GM21526 (cell line): Measurements from ENCODE around the gene ELOVL5.
"Not testable (repeated sequence)": the region's sequence is repeated elsewhere in the genome, so short reads cannot be mapped to it uniquely, and the experiment has no call there.

Source experiments
- ATAC-seq: cut with Tn5 transposase; IDR thresholded peaks from one replicate; pipeline ENCODE4 v1.9.1; 2021; ENCODE audit warnings: moderate library complexity; ENCODE audit not compliant: unreplicated experiment, low FRiP score

Gene ELOVL5, protein sequence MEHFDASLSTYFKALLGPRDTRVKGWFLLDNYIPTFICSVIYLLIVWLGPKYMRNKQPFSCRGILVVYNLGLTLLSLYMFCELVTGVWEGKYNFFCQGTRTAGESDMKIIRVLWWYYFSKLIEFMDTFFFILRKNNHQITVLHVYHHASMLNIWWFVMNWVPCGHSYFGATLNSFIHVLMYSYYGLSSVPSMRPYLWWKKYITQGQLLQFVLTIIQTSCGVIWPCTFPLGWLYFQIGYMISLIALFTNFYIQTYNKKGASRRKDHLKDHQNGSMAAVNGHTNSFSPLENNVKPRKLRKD

DNA sequence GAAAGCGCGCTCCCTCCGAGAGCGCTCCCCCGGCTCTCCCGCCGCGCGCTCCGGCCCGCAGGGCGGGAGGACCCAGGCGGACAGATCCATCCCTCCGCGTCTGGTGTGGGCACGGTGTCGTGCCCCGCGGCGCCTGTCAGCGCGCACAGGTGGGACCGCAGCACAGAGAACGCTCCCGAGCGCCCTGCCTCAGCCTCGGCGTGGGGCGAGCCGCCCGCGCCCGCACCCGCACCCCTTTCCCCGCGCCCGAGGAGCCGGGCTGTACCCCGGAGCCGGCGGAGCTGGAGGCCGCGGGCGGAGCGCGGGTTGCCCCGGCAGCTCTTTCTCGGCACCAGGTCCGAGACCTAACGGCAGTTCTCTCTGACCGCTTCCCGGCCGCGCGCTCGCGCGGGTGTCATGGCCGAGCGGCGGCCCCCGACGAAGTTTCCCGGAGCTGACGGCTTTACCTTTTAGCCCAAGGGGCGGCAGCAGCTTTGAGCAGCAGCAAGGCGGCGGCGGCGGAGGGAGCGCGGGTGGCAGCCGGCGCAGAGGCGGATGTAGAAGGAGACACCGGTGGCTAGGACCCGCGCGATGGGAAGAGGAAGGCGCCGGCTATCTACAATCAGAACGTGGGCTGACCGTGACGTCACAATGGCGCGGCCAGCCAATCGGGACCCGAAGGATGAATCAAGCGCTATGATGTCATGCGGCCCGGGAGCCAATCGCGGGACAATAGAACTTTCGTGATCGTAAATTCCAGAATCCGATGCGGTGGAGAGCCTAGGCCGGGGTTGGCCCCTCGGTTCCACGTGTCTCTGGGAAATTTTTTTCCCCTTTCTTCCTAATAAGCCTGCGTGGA is at the start of gene ELOVL5:
ELOVL5 (minus strand) TSS at position 580 of the 838 bp plus-strand sequence. CDS start 53,251 bp downstream, outside the sequence.
- ATAC-seq: peak; percentile 79

DNA sequence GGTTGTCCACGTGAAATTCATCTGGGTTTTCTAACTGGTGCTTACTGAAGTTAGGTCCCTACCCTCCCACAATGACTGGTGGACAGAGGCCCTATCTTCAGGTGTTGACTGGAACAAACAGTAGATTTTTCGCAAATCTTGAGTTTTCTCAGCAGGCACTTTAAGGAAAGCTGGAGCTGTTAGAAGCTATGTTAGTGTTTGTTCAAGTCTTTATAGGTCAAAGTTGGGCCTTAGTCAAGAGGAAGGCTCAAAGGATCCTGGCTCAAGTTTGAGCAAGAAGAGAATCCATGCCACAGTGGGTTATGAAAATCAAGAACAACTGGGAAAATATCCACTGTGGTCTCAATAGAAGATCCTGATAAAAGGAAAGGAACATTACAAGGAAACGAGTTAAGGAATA is 48.5 kb upstream of the ELOVL5 start:
- ATAC-seq: no peak

DNA sequence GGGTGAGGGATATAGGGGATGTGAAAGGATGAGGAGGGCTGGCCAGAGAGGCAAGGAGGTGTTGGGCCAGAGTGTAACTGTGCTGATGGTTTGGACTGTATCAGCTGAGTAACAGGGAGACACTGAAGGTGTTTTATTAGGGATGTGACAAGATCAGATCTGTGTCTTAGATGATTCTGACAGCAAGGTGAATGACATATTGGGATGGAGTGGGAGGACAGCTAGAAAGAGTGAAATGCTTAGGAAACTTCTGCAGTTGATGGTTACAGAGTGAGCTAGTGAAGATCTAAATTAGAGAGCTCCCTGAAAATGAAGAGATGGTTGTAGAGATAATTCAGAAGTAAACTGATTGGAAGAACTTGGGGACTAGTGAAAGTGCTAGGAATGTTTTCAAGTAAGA is 47.2 kb upstream of the ELOVL5 start:
- ATAC-seq: no peak

DNA sequence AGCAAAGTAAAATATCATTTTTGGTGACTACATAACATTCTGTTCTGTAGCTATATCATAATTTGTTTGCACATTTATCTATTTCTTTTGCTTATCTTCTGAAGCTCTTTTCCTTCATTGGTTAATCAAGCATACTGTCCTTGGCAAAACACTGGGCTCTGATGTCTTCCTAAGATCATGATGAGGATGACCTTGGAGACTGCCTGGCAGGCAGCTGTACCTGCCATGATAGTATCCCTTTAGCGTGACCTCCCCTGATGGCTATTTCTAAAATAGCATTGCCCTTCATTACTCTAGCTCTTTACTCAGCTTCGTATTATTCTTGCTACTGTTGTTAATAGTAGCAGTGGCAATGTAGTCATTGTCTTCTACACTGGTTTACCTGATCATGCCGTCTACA is 46.0 kb upstream of the ELOVL5 start:
- no peak for ATAC-seq

DNA sequence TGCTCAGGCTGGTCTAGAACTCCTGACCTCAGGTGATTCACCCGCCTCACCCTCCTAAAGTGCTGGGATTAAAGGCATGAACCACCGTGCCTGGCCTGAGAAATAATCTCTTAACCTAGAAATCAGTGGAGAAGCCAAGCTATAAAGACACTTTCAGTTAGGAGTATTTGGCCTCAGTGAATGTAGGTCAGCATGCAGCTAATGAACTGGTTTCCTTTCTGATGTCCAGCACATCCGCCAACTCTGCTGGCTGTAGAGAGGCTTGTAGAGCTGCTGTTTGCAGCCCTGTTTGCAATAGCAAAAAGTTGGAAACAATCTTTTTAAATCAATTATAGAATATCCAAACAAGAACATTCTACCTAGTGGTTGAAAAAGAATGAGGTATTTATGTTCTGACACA is 42.4 kb upstream of the ELOVL5 start:
- ATAC-seq: no peak

DNA sequence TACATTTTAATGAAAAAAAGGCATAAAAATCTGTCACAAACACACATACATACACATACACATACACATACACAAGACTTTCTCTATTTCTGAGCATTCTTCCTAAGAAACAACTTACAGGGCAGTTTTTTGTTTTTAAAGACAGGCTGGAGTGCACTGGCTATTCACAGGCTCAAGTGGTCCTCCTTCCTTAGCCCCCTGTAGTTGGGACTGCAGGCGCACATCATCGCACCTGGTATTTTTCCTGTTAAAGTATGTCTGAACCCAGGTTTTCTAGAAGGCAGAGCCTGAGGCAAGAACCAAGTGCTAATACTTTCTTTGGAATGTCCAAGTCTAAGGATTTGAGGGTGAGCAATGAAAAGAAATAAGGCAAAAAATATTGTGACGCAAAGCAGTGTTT is 41.3 kb upstream of the ELOVL5 start:
- ATAC-seq: no peak

DNA sequence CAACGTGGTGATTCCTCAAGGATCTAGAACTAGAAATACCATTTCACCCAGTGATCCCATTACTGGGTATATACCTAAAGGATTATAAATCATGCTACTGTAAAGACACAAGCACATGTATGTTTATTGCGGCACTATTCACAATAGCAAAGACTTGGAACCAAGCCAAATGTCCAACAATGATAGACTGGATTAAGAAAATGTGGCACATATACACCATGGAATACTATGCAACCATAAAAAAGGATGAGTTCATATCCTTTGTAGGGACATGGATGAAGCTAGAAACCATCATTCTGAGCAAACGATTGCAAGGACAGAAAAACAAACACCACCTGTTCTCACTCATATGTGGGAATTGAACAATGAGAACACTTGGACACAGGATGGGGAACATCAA is 39.9 kb upstream of the ELOVL5 start:
- not testable (repeated sequence) for ATAC-seq

DNA sequence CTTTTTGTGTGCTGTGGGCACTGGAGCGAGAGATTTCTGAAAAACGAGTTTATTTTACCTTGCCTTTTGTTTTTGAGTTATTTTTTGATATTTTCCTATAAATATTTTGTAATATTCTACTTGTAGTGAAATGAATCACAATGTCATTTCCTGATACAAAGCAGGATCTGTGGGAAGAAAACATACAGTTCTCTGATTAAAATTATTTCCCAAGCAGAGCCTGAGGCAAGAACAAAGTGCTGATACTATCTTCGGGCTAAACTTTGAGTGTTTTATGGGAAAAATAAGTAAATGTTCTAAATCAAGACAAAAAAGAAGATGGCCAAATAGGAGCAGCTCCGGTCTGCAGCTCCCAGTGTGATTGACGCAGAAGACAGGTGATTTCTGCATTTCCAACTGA is 33.7 kb upstream of the ELOVL5 start:
- no peak for ATAC-seq

DNA sequence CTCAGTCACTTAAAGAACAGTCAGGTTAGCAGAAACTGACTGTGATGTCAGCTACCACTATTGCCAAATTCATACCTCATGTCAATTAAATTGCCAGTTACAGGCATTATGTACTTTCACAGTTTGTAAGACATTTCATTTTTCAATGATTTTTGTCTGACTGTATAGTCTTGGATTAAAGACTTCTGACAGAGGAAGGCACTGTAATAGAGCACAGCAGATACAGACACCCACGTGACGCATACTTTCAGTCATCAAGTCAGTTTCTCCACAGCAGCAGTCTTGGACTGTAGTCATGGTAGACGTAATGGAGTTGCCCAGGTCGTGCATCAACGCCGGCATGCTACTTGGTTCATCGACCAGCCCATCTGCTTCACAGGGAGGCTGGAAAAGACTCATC is 29.5 kb upstream of the ELOVL5 start:
- no peak for ATAC-seq

DNA sequence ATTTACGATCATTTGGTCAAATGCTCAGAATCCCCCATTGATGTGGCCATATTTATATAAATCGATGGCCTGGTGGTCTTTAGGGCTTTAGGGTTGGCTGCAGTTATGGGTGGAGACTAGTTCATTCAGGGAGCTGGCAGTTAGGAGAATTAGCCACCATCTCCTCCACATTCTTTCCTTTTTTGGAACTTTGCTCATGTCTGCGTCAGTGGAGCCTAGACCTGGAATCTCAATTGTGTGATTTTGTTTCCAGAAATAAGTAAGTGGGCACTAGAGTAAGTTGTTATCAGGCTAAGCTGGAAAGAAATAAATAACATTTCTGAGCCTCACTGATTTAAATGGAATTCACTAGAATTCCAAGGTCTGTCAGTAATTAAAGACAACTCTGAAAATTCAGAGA is 29.0 kb upstream of the ELOVL5 start:
- no peak for ATAC-seq

DNA sequence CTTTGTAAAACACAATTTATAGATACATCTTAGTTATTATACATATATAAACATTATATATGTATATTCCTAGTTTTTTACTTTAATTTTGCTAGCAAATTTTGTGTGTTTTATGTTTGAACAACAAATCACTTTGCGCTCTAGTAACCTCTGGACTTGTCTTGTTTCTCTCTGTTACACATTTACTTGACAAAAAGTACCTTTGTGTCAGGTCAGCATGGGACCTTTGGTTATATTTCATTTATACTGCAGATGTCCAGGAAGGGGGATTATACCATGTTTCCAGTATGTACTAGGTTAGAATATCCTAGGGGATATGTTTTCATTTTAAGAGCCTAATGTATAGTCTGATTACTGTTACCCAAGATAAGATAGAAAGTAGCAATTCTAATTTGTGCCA is 28.5 kb upstream of the ELOVL5 start:
- ATAC-seq: no peak

DNA sequence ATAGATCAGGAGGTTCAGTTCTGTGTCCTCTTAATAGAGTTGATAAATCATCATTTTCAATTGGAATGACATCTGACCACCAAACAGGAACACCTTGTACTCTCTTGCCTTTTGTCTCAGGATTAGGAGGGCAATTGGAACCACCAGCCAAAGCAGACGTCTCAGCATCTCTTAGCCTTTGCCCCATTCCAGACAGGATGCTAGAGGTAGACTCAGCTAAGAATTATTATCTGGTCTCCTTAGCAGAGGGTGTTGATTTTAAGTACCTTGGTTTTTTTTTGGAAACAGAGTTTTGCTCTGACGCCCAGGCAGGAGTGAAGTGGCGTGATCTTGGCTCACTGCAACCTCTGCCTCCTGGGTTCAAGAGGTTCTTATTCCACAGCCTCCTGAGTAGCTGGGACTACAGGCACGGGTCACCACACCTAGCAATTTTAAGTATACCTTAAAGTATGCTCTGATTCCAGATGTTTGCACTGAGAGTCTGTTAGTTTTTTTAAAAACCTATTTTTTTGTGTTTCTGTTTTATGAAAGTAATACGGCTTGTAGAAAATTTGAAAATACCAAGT is 28.0 kb upstream of the ELOVL5 start:
- no peak for ATAC-seq

DNA sequence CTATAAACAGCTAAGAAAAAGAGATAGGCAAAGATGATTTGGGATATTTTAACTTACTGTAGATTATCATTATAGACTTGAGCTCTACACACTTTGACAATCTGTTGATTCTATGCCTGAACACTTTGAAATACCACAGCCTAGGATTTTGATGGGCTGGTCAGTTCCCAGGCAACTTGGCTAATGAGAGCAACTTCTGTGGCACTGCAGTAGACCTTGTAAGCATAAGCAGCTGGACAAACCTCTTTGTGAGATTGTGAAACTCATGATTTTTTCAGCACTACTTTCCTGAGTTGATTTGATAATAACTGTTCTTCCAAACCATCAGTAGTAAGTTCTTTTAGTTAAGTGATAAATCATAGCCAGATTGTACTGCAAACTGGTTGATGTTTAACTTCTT is 27.1 kb upstream of the ELOVL5 start:
- ATAC-seq: no peak

DNA sequence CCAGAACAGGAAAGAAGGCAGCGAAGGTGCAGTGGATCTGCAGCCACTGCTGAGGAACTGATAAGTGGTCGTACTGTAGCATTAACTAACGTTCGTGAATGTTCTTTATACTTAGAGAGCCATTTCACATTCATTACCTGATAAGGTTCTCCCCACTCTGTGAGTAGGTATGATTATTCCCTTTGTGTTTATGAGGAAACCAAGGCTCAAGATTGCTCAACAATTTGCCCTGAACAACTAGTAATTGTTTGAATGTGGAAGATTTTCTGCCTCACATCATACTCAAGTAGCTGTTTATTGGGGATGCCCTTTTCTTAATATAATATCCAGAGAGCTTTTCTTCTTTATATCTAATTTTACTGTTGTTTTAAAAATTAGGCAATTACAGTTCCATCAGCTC is 24.9 kb upstream of the ELOVL5 start:
- ATAC-seq: no peak

DNA sequence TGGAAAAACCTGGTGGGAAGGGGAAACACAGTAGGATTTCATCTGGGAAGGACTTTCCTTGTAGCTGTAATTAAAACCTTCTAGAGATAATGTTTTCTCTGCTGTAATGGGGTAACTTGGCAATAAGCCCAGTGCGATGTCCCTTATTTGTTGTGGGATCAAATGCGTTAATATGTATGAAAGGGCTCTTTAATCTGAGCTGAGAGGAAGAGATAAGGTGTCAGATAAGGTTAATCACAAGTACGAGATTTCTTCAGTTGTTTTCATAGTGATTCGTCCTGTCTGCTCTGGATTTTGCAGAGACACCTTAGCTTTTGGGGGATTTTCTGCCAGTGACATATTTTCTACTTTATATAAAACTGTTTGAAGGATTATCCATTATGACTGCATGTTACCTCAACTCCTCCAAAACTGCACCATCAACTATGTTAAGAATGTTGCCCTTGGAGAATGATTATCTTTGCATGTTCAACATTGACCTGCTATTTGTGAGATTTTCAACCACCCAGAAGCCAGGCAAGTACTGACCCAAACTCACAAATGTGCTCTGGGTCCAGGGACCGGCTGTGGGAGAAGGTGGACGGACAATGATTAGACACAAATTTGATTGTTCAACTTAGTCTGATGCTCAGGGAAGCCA is 21.2 kb upstream of the ELOVL5 start:
- no peak for ATAC-seq

DNA sequence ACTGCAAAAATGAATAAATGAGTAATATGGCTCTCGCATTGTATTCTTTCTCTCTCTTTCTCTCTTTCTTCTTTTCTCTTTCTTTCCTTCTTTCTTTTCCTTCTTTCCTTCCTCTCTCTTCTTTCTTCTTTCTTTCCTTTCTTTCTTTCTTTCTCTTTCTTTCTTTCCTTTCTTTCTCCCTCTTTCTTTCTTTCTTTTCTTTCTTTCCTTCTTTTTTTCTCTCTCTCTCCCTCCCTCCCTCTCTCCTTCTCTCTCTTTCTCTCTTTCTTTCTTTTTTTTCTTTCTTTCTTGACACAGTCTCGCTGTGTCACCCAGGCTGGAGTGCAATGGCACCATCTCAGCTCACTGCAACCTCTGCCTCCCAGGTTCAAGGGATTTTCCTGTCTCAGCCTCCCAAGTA is 20.3 kb upstream of the ELOVL5 start:
- no peak for ATAC-seq

DNA sequence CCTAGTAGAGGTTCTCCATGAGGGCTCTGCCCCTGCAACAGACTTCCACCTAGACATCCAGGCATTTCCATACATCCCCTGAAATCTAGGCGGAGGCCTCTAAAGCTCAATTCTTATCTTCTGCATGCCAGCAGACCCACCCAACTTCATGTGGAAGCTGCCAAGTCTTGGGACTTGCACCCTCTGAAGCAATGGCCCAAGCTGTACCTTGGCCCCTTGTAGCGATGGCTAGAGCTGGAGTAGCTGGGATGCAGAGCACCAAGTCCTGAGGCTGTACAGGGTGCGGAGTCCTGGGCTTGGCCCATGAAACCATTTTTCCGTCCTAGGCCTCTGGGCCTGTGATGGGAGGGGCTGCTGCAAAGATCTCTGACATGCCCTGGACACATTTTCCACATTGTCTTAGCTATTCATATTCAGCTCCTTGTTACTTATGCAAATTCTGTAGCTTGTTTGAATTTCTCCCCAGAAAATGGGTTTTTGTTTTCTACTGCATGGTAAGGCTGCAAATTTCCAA is 17.4 kb upstream of the ELOVL5 start:
- ATAC-seq: no peak

DNA sequence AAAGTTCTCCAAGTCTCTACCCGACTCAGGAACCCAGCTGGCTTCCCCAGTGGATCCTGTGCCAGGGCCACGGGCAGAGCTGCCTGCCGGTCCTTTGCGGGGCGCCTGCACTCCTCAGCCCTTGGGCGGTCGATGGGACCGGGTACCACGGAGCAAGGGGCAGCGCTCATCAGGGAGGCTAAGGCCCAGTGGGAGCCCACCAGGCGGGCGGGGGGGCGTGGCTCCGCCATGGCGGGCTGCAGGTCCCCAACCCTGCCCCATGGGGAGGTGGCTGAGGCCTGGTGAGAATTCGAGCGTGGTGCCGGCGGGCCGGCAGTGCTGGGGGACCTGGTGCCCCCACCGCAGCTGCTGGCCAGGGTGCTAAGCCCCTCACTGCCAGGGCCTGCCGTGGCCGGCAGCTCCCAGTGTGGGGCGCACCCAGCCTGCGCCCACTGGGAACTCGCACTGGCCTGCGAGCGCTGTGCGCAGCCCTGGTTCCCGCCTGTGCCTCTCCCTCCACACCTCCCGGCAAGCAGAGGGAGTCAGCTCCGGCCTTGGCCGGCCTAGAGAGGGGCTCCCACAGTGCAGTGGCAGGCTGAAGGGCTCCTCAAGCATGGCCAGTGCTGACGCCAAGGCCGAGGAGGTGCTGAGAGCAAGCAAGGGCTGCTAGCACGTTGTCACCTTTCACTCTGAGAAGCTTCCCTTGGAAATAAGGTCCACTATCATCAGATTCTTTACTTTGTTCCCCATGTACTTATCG is 14.8 kb upstream of the ELOVL5 start:
- no peak for ATAC-seq

DNA sequence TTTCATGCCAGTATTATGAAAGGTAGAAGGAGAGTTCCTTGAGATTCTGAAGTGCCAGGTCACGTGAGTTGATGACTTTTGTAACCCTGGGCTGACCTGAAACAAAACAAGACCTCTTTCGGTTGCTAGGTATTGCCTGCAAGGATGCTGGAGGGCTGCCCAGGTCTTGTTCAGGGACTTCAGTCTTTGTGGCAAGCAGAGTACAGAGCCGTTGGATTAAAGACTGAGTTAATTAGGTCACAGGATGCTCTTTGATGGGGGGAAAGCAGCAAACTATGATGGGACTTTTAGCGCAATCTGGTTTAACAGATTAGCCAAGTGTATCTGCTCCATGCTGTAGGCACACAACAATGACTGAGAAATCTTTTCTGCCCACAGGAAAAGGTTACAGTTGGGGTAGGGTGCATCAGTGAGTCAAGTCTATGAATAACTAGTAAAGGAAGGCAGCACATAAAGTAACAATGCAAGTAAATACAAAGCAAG is 12.8 kb upstream of the ELOVL5 start:
- ATAC-seq: no peak
